ENCODE results near the gene RAD23A.
"Not testable (repeated sequence)": the region's sequence is repeated elsewhere in the genome, so short reads cannot be mapped to it uniquely, and the experiment has no call there.

Gene RAD23A

DNA sequence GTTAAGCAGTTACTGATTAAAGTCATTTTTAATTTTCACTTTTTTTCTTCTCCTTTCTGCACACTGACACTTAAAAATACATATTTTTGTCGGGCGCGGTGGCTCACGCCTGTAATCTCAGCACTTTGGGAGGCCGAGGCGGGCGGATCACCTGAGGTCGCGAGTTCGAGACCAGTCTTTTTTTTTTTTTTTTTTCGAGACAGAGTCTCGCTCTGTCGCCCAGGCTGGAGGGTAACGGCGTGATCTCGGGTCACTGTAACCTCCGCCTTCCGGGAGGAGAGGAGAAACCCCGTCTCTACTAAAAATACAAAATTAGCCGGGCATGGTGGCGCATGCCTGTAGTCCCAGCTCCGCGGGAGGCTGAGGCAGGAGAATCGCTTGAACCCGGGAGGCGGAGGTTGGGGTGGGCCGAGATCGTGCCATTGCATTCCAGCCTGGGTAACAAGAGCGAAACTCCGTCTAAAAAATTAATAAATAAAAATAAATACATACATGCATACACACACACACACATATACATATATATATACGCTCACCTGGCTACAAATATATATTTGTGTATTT, 11.8 kb downstream of the RAD23A start:
- not testable (repeated sequence) for H3K36me3 Mint-ChIP-seq; H3K27me3 Mint-ChIP-seq; H3K9me3 Mint-ChIP-seq (ENCODE audit: low read depth)
- Mint-ChIP-seq H3K4me1 (ENCODE audit: low read depth) (peaks cover 29% of the 10 kb centered on the region), H3K27ac (peak overlapping the region; percentile 97), H3K4me3 (peak overlapping the region; percentile 90)

DNA sequence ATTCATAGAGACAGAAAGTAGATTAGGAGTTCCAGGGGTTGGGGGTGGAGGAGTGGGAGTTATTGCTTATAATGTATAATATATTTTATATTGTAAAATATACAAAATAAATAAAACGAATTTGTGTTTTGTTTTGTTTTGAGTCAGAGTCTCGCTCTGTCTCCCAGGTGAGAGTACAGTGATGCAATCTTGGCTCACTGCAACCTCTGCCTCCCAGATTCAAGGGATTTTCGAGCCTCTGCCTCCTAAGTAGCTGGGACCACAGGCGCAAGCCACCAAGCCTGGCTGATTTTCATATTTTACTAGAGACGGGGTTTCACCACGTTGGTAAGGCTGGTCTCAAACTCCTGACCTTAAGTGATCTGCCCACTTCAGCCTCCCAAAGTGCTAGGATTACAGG, 13.8 kb downstream of the RAD23A start:
- Mint-ChIP-seq H3K36me3 (no peaks in the 10 kb centered on the region), H3K4me3 (no peak overlapping the region), H3K4me1 (ENCODE audit: low read depth) (peaks cover 23% of the 10 kb centered on the region), H3K9me3 (ENCODE audit: low read depth) (no peaks in the 10 kb centered on the region), H3K27ac (no peak overlapping the region), H3K27me3 (no peaks in the 10 kb centered on the region)

DNA sequence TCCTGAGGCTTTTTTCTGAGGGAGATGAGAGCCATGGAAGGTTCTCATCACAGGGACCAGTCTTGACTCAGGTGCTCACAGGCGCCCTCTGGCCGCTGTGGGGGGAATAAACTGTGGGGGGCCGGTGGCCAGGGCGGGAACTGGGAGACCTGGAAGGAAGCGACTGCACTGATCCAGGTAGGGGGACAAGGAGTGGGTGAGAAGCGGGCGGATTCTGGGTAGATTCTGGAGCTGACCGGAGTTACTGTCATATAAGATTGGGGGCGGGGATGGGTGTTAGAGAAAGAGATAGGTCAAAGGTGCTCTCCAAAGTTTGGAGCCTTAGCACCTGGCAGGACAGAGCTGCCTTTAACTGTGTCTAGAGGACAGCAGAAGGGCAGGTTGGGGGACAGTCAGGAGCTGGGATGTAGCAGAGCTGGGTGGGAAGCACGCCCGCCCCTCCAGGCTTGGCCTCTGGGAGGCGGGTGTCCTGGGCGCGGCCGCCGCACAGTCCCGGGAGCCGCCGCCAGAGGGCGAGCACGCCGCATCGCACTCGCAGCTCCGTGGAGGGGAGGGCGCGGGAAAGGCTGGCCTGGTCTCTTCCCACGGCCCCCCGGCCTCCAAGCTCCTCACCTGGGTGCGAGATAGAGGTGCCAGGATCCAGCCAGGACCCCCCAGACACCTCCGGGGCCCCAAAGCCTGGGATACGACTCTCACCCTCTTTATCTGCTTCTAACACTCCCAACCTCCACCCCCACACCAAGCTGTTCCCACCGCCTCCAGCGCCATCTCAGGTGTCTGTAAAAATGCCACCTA, 19.6 kb downstream of the RAD23A start:
- peaks cover 6% of the 10 kb centered on the region for H3K4me1 Mint-ChIP-seq (ENCODE audit: low read depth)
- no peak overlapping the region for H3K27ac Mint-ChIP-seq
- no peaks in the 10 kb centered on the region for H3K36me3 Mint-ChIP-seq
- H3K9me3 Mint-ChIP-seq (ENCODE audit: low read depth), result no peaks in the 10 kb centered on the region
- peak overlapping the region; percentile 92 for H3K4me3 Mint-ChIP-seq
- no peaks in the 10 kb centered on the region for H3K27me3 Mint-ChIP-seq

DNA sequence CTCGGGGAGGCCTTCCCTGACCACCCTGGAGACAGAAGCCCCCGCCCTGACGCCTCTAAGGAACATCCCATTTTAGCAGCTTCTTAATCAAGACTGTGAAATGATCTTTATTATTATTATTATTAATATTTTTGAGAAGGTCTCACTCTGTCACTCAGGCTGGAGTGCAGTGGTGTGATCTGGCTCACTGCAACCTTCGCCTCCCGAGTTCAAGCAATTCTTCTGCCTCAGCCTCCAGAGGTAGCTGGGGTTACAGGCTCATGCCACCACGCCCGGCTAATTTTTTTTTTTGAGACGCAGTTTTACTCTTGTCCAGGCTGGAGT, 20.1 kb downstream of the RAD23A start:
- H3K4me1 Mint-ChIP-seq (ENCODE audit: low read depth), result peaks cover 6% of the 10 kb centered on the region
- no peak overlapping the region for H3K27ac Mint-ChIP-seq
- no peak overlapping the region for H3K4me3 Mint-ChIP-seq
- H3K36me3 Mint-ChIP-seq, result no peaks in the 10 kb centered on the region
- no peaks in the 10 kb centered on the region for H3K9me3 Mint-ChIP-seq (ENCODE audit: low read depth)
- no peaks in the 10 kb centered on the region for H3K27me3 Mint-ChIP-seq

DNA sequence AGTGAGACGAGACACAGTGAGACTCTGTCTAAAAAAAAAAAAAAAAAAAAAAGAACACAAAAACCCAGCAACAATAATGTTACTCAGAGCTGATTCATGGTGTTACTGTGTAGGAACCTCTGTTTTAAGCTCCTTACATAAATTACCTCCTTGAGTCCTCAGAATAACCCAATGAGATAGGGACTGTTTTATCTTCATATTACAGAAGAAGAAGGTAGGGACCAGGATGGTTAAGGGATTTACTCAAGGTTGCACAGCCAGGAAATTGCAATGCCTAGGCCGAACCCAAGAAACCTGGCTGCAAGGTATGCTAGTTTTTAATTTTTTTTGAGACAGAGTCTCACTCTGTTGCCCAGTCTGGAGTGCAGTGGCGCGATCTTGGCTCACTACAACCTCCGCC, 22.2 kb downstream of the RAD23A start:
- Mint-ChIP-seq H3K4me3 (no peak overlapping the region), H3K36me3 (no peaks in the 10 kb centered on the region), H3K27ac (no peak overlapping the region), H3K4me1 (ENCODE audit: low read depth) (peaks cover 6% of the 10 kb centered on the region), H3K9me3 (ENCODE audit: low read depth) (no peaks in the 10 kb centered on the region), H3K27me3 (no peaks in the 10 kb centered on the region)

DNA sequence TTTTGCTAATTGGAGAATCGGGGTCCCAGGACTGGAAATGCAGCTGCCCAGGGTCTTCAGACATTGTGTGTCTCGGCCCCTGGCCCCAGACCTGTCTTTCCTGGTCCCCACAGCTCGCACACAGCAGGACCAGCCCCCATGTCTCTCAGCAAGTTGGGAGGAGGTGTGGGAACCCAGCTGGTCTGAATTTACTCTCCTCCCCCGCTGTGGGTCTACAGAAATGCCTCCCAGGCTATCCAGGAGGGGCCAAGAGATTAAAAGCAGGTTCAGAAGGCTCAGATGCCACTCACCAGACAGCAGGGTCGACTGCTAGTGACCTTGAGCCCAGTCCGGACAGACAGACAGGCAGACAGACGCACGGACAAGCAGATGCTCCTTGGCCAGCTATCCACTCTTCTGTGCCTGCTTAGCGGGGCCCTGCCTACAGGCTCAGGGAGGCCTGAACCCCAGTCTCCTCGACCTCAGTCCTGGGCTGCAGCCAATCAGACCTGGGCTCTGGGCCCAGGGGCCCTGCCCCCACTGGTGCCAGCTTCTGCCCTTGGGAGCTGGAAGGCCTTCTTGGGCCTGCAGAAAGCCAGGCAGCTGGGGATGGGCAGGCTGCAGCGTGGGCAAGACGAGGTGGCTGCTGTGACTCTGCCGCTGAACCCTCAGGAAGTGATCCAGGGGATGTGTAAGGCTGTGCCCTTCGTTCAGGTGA, 23.8 kb downstream of the RAD23A start, which contains the start of gene DAND5:
Gene DAND5 (plus strand): TSS at position 285 of the 697 bp plus-strand sequence. CDS start 85 bp downstream, at position 370.
- H3K27ac Mint-ChIP-seq, result peak within 1 kb of the TSS; percentile 29
- no peak within 1 kb of the TSS for H3K4me3 Mint-ChIP-seq
- H3K36me3 Mint-ChIP-seq, result no peaks in the 10 kb centered on the region
- no peaks in the 10 kb centered on the region for H3K27me3 Mint-ChIP-seq
- H3K9me3 Mint-ChIP-seq (ENCODE audit: low read depth), result no peaks in the 10 kb centered on the region
- peaks cover 6% of the 10 kb centered on the region for H3K4me1 Mint-ChIP-seq (ENCODE audit: low read depth)

DNA sequence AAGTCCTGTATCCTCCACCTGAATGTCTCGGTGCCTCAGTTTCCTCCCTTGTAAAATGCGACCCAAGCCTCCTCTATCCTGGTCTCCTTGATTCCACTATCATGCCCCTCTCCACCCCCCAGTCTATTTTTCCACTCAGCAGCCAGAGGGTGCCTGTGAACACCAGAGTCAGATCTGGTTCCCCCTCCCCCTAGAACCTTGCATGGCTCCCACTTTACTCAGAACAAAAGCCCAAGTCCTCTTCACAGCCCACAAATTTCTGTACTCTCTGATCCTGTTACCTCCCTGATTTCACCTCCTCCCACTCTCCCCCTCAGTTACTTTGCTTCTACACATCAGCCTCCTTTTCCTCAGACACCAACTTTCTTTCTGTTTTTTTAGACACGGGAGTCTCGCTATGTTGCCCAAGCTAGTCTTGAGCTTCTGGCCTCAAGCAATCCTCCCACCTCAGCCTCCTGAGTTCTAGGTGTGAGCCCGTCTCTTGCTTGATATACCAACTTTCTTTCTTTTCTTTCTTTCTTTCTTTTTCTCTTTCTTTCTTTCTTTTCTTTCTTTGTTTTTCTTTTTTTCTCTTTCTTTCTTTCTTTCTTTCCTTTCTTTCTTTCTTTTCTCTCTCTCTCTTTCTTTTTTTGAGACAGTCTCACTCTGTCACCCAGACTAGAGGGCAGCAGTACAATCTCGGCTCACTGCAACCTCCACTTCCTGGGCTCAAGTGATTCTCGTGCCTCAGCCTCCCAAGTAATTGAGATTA, 24.6 kb downstream of the RAD23A start:
- peaks cover 2% of the 10 kb centered on the region for H3K4me1 Mint-ChIP-seq (ENCODE audit: low read depth)
- no peaks in the 10 kb centered on the region for H3K27me3 Mint-ChIP-seq
- H3K36me3 Mint-ChIP-seq, result no peaks in the 10 kb centered on the region
- H3K4me3 Mint-ChIP-seq, result no peak overlapping the region
- H3K27ac Mint-ChIP-seq, result peak overlapping the region; percentile 29
- no peaks in the 10 kb centered on the region for H3K9me3 Mint-ChIP-seq (ENCODE audit: low read depth)

DNA sequence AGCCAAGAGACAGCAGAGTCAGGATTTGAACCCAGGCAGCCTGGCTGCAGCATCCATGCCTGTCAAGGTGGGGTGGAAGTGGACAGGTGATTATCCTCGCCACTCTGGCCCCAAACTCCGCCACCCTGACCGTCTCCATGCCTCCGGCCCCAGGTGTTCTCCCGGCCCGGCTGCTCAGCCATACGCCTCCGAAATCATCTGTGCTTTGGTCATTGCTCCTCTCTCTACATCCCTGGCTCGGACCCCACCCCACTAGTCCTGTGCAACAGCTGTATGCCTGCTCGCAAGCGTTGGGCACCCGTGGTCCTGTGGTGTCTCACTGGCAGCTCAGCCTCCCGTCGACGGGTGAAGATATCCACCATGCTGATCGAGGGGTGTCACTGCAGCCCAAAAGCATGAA, 27.6 kb downstream of the RAD23A start:
- no peak overlapping the region for H3K4me3 Mint-ChIP-seq
- no peaks in the 10 kb centered on the region for H3K9me3 Mint-ChIP-seq (ENCODE audit: low read depth)
- H3K27me3 Mint-ChIP-seq, result peaks cover 7% of the 10 kb centered on the region
- no peaks in the 10 kb centered on the region for H3K36me3 Mint-ChIP-seq
- no peak overlapping the region for H3K27ac Mint-ChIP-seq
- H3K4me1 Mint-ChIP-seq (ENCODE audit: low read depth), result no peaks in the 10 kb centered on the region

DNA sequence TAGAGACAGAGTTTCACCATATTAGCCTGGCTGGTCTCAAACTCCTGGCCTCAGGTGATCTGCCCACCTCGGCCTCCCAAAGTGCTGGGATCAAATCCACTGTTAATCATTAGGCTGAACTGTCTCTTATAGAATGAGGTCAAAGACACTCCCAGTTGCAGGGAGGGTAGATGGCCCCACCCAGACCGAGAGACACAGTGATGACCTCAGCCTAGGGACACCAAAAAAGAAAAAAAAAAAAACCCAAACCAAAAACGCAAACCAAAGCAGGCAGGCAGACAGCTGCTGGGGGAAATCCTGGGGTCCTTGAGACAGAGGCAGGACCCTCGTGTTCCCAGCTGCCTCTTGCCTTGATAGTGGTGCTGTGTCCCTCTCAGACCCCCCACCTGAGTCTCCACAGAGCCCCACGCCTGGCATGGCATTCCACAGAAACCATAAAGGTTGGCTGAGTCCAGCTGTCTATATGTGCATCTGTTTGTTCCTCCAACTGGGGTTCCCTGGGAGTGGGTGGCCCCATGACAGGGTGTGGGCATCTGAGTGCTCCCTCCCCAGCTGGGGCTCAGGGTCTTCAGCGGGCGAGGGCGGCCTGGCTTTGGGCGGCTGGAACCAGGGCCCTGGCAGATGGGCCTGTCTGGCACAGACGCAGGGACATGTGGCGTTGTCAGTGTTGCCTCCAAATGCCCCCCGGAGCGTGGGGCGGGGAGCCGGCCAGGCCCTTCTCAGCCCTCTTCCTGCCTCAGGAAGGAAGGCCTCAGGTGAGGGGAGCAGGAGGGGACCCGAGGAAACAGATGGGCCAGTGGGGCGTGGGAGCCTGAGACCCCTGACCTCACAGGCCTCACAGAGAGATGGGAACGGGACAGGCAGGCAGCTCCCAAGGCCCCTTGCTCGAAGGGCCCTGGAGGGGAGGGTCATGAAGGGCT, 28.9 kb downstream of the RAD23A start:
- Mint-ChIP-seq H3K27me3 (peaks cover 7% of the 10 kb centered on the region), H3K4me3 (no peak overlapping the region), H3K27ac (no peak overlapping the region), H3K4me1 (ENCODE audit: low read depth) (no peaks in the 10 kb centered on the region), H3K9me3 (ENCODE audit: low read depth) (no peaks in the 10 kb centered on the region), H3K36me3 (no peaks in the 10 kb centered on the region)

DNA sequence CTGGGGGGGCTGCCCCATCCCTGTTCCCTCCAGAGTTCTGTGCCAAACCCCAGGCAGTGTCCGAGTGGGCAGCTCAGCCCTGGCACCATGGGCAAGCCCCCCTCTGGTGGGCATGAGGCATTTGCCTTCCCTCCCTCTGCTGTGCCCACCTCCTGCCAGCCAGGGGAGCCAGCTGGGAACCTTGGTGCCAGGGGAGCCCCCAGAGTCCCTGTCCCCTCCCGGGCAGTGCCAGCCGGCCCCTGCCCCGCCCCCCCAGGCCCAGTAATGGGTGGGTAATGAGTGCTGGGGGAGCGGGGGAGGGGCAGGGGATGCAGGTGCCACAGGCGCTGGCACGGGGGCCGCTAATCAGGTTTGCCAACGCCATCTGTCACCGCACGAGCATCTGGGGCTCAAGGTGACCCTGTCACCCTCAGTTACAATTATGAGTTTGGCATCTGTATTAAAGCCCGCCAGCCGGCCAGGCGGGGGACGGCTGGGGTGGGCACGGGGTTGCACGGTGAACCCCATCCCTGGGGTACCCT, 29.6 kb downstream of the RAD23A start:
- H3K36me3 Mint-ChIP-seq, result no peaks in the 10 kb centered on the region
- peaks cover 7% of the 10 kb centered on the region for H3K27me3 Mint-ChIP-seq
- no peaks in the 10 kb centered on the region for H3K9me3 Mint-ChIP-seq (ENCODE audit: low read depth)
- no peak overlapping the region for H3K4me3 Mint-ChIP-seq
- H3K4me1 Mint-ChIP-seq (ENCODE audit: low read depth), result no peaks in the 10 kb centered on the region
- no peak overlapping the region for H3K27ac Mint-ChIP-seq

DNA sequence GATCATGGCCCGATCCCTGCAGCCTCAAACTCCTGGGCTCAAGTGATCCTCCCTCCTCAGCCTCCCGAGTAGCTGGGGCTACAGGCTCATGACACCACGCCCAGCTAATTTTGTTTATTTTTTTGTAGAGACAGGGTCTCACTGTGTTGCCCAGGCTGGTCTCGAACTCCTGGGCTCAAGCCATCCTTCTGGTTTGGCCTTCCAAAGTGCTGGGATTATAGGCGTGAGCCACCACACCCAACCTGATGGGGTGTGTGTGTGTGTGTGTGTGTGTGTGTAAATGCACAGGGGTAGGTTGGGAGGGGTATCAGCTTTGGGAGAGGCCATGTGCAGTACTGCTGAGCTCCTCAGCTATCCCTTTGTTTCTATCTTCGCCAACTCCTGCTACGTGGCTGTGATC, 30.4 kb downstream of the RAD23A start:
- not testable (repeated sequence) for H3K27ac Mint-ChIP-seq

DNA sequence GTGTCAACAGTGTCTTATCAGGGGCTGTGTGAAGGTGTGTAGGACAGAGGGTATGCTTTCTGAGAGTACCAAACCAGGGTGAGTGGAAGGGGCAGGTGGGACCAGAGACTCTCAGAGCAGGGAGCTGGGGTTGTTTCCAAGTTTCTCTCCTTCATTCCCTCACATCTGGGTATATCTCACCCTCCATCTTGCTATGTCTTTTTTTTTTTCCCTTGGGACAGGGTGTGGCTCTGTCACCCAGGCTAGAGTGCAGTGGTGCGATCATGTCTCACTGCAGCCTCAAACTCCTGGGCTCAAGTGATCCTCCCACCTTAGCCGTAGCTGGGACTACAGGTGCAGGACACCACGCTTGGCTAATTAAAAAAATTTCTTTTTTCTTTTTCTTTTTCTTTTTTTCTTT, 34.3 kb downstream of the RAD23A start:
- H3K36me3 Mint-ChIP-seq, result no peaks in the 10 kb centered on the region
- peaks cover 7% of the 10 kb centered on the region for H3K27me3 Mint-ChIP-seq
- no peaks in the 10 kb centered on the region for H3K4me1 Mint-ChIP-seq (ENCODE audit: low read depth)
- H3K9me3 Mint-ChIP-seq (ENCODE audit: low read depth), result no peaks in the 10 kb centered on the region
- H3K4me3 Mint-ChIP-seq, result no peak overlapping the region
- H3K27ac Mint-ChIP-seq, result no peak overlapping the region

More for the DNA sequence above, 30.4 kb downstream of the RAD23A start:
- H3K36me3 Mint-ChIP-seq; H3K4me3 Mint-ChIP-seq; H3K9me3 Mint-ChIP-seq (ENCODE audit: low read depth); H3K4me1 Mint-ChIP-seq (ENCODE audit: low read depth); H3K27me3 Mint-ChIP-seq: not testable (repeated sequence)

DNA sequence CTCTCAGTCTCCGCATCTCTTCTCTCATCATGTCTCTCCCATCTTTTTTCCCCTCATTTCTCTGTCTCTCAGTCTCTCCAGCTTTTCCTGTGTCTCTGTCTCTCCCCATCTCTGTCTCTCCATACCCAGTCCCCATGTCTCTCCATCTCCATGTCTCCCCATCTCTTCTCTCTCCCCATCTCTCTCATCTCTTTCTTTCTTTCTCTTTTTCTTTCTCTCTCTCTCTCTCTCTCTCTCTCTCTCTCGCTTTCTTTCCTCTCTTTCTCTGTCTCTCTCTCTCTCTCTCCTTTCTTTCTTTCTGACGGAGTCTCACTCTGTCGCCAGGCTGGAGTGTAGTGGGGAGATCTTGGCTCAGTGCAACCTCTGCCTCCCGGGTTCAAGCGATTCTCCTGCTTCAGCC, 37.0 kb downstream of the RAD23A start:
- H3K36me3 Mint-ChIP-seq, result no peaks in the 10 kb centered on the region
- no peaks in the 10 kb centered on the region for H3K4me1 Mint-ChIP-seq (ENCODE audit: low read depth)
- H3K4me3 Mint-ChIP-seq, result no peak overlapping the region

DNA sequence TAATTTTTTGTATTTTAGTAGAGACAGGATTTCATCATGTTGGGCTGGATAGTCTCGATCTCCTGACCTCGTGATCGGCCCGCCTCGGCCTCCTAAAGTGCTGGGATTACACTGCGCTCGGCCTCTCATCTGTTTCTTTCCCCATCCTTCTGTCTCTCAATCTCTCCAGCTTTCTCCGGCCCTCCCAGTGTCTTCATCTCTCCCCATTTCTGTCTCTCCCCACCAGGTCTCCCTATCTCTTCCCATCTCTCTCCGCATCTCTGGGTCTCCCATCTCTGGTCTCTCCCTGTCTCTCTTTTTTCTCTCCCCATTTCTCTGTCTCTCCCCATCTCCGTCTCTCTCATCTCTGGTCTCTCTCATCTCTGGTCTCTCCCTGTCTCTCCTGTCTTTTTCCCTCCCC, 37.4 kb downstream of the RAD23A start:
- Mint-ChIP-seq H3K9me3 (ENCODE audit: low read depth) (no peaks in the 10 kb centered on the region), H3K27me3 (peaks cover 2% of the 10 kb centered on the region), H3K27ac (no peak overlapping the region), H3K36me3 (no peaks in the 10 kb centered on the region), H3K4me1 (ENCODE audit: low read depth) (no peaks in the 10 kb centered on the region), H3K4me3 (no peak overlapping the region)

More for the DNA sequence above, 37.0 kb downstream of the RAD23A start:
- Mint-ChIP-seq H3K27ac (no peak overlapping the region), H3K27me3 (peaks cover 6% of the 10 kb centered on the region), H3K9me3 (ENCODE audit: low read depth) (no peaks in the 10 kb centered on the region)
